PC-9 (cell line): ENCODE data around the gene PTPRO. TPM values are rescaled to one million over a fixed set of nuclear protein-coding genes. Genes with fewer than 3 reads are reported as not detected.

Source experiments
- BruUV-seq: library from RNA; stranded (reverse); fragments of 400-500 nt; replicated peaks from 2 replicates; lab custom pipeline; 2021; lab: Mats Ljungman, UMichigan
- CTCF ChIA-PET: fragments of 300-600 bp; sonication (Branson Sonifier 250); formaldehyde crosslinking; loops from one replicate; lab custom pipeline; 2022; ENCODE audit warnings: antibody characterized with exemption; lab: Charles Lee
- POLR2A ChIA-PET: fragments of 300-600 bp; sonication (Branson Sonifier 250); formaldehyde crosslinking; loops from one replicate; lab custom pipeline; 2022; ENCODE audit warnings: antibody characterized with exemption; ENCODE audit not compliant: unreplicated experiment; lab: Charles Lee
- DNase-seq, 2 experiments: peaks; one replicate each; pipeline versions ENCODE4 v3.0.0 to v3.0.0-alpha.2; 2015 to 2022; ENCODE audit warnings: mixed read lengths in 1 of 2
- H2AFZ ChIP-seq: fragments of 200-600 bp; sonication (generic); 2 replicates; pipeline ENCODE4 v1.8.1; 2017; ENCODE audit warnings: antibody characterized with exemption
- H3F3A ChIP-seq: fragments of 200-600 bp; sonication (generic); 2 replicates; pipeline ENCODE4 v1.8.1; 2017; ENCODE audit warnings: antibody characterized with exemption, mild to moderate bottlenecking, low read depth; ENCODE audit not compliant: insufficient read depth
- H3K27ac ChIP-seq: fragments of 200-600 bp; sonication (generic); 2 replicates; pipeline ENCODE4 v1.6.1; 2016; ENCODE audit warnings: mixed run types
- H3K27me3 ChIP-seq: fragments of 200-600 bp; sonication (generic); 2 replicates; pipeline ENCODE4 v1.6.1; 2016; ENCODE audit warnings: low read depth, mixed run types; ENCODE audit not compliant: insufficient read depth
- H3K36me3 ChIP-seq: fragments of 200-600 bp; sonication (generic); 2 replicates; pipeline ENCODE4 v1.6.1; 2016; ENCODE audit warnings: low read depth, mixed run types
- H3K4me1 ChIP-seq: fragments of 200-600 bp; sonication (generic); replicated peaks from 2 replicates; pipeline ENCODE4 v1.6.1; 2016; ENCODE audit warnings: mixed run types; ENCODE audit not compliant: insufficient read depth
- H3K4me2 ChIP-seq: fragments of 200-600 bp; sonication (generic); 2 replicates; pipeline ENCODE4 v1.6.1; 2017; ENCODE audit warnings: mixed run types
- H3K4me3 ChIP-seq: fragments of 200-600 bp; sonication (generic); 2 replicates; pipeline ENCODE4 v1.6.1; 2016; ENCODE audit warnings: mixed run types
- H3K79me2 ChIP-seq: fragments of 200-600 bp; sonication (generic); 2 replicates; pipeline ENCODE4 v1.6.1; 2017; ENCODE audit warnings: low read depth, mixed run types
- H3K9me2 ChIP-seq: fragments of 200-600 bp; sonication (generic); 2 replicates; pipeline ENCODE4 v1.8.1; 2017; ENCODE audit warnings: mild to moderate bottlenecking; ENCODE audit not compliant: insufficient read depth
- H3K9me3 ChIP-seq: fragments of 200-600 bp; sonication (generic); 2 replicates; pipeline ENCODE4 v1.8.1; 2016; ENCODE audit warnings: low read depth; ENCODE audit not compliant: insufficient read depth
- H4K20me1 ChIP-seq: fragments of 200-600 bp; sonication (generic); 2 replicates; pipeline ENCODE4 v1.8.1; 2017; ENCODE audit not compliant: insufficient read depth
- EZH2 ChIP-seq: fragments of 200-600 bp; sonication (generic); IDR thresholded peaks from 2 replicates; pipeline ENCODE4 v1.8.0; 2017; ENCODE audit warnings: antibody characterized with exemption, low read depth
- intact Hi-C: fragments of 100-400 bp; cut with micrococcal nuclease; formaldehyde crosslinking; loops from one replicate; pipeline ENCODE4 v1.10.0; 2022; ENCODE audit not compliant: unreplicated experiment
- total RNA-seq: library from RNA; stranded (reverse); gene quantifications from 2 replicates; pipeline ENCODE4 v1.2.3, GENCODE V29; 2021
- TF ChIP-seq, protein P1 (sequence below): fragments of 200-600 bp; sonication (generic); conservative IDR thresholded peaks from 2 replicates; pipeline ENCODE4 v1.6.1; 2017; ENCODE audit warnings: mixed run types, antibody characterized with exemption, mild to moderate bottlenecking, moderate library complexity

The PTPRO gene
- total RNA-seq, 1 experiment from 2014 or later: not detected

- POLR2A ChIA-PET: no interaction called here
- BruUV-seq: no TSS peak
These were observed 121.3 kb downstream of the PTPRO start for GRCh38 chr12:15443611-15444010.

GRCh38 chr12:15444523-15444922 lies 122.2 kb downstream of the PTPRO start:
- Histone ChIP-seq H3K4me3 (no peak overlapping the region), H3K27me3 (no peaks in the 10 kb centered on the region), H3K9me2 (0 out of 2 replicates have a peak, but pooled peaks cover under 1% of the 10 kb centered on the region), H4K20me1 (no peaks in the 10 kb centered on the region), H3K9me3 (no peaks in the 10 kb centered on the region), H3K4me1 (peaks cover 13% of the 10 kb centered on the region; the same call in 1 of the 2 replicates), H3K36me3 (no peaks in the 10 kb centered on the region), H3K4me2 (no peak overlapping the region), H3K27ac (no peak overlapping the region), H3K79me2 (no peaks in the 10 kb centered on the region), H2AFZ (no peak overlapping the region), H3F3A (no peaks in the 10 kb centered on the region)
- no TSS peak for BruUV-seq
- intact Hi-C loops: no loop called here
- TF ChIP-seq, protein P1, sequence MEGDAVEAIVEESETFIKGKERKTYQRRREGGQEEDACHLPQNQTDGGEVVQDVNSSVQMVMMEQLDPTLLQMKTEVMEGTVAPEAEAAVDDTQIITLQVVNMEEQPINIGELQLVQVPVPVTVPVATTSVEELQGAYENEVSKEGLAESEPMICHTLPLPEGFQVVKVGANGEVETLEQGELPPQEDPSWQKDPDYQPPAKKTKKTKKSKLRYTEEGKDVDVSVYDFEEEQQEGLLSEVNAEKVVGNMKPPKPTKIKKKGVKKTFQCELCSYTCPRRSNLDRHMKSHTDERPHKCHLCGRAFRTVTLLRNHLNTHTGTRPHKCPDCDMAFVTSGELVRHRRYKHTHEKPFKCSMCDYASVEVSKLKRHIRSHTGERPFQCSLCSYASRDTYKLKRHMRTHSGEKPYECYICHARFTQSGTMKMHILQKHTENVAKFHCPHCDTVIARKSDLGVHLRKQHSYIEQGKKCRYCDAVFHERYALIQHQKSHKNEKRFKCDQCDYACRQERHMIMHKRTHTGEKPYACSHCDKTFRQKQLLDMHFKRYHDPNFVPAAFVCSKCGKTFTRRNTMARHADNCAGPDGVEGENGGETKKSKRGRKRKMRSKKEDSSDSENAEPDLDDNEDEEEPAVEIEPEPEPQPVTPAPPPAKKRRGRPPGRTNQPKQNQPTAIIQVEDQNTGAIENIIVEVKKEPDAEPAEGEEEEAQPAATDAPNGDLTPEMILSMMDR: no peak
- TF ChIP-seq EZH2: no peak
- ChIA-PET POLR2A (no interaction called here), CTCF (no interaction called here)
- DNase-seq: no peak

More at GRCh38 chr12:15443611-15444010, 121.3 kb downstream of the PTPRO start:
- Histone ChIP-seq H3K9me3 (0 out of 2 replicates have a peak, but pooled peaks cover 3% of the 10 kb centered on the region), H3K36me3 (no peaks in the 10 kb centered on the region), H3K4me2 (no peak overlapping the region), H3K4me1 (peaks cover 13% of the 10 kb centered on the region; the same call in 1 of the 2 replicates), H3F3A (no peaks in the 10 kb centered on the region), H4K20me1 (no peaks in the 10 kb centered on the region), H3K79me2 (no peaks in the 10 kb centered on the region), H3K9me2 (0 out of 2 replicates have a peak, but pooled peaks cover 5% of the 10 kb centered on the region), H3K27ac (no peak overlapping the region), H2AFZ (no peak overlapping the region), H3K4me3 (no peak overlapping the region), H3K27me3 (no peaks in the 10 kb centered on the region)
- DNase-seq: no peak
- no peak for TF ChIP-seq EZH2
- TF ChIP-seq, protein P1: no peak
- CTCF ChIA-PET: no interaction called here
- intact Hi-C loops: no loop called here

- Histone ChIP-seq H3K4me3 (no peak overlapping the region), H3K27me3 (no peaks in the 10 kb centered on the region), H3K9me2 (no peaks in the 10 kb centered on the region), H3K27ac (no peak overlapping the region), H4K20me1 (no peaks in the 10 kb centered on the region), H3K4me1 (peaks cover 11% of the 10 kb centered on the region; the same call in 1 of the 2 replicates), H3K9me3 (no peaks in the 10 kb centered on the region), H2AFZ (no peak overlapping the region), H3K4me2 (peak overlapping the region; percentile 24), H3F3A (no peaks in the 10 kb centered on the region), H3K79me2 (no peaks in the 10 kb centered on the region), H3K36me3 (no peaks in the 10 kb centered on the region)
- no TSS peak for BruUV-seq
- intact Hi-C loops: no loop called here
- no peak for TF ChIP-seq EZH2
- TF ChIP-seq, protein P1: no peak
- peak in 1 of 2 experiments; percentile 68 for DNase-seq
- POLR2A ChIA-PET: no interaction called here
- CTCF ChIA-PET: no interaction called here
These were observed 124.5 kb downstream of the PTPRO start for GRCh38 chr12:15446807-15447206.
